ENCODE data around the gene COMT. TPM values are rescaled to one million over a fixed set of nuclear protein-coding genes. Genes with fewer than 3 reads are reported as not detected.

The COMT gene
- total and polyA plus RNA-seq, 2 experiments from 2014 or later: 29.6 to 29.8 TPM

- H4K20me1 ChIP-seq (replicated peaks; ENCODE audit: insufficient read depth): no peaks in the 10 kb centered on the region
- H3K27me3 Mint-ChIP-seq (ENCODE audit: insufficient read depth, low read depth, poor library complexity): peaks cover 9% of the 10 kb centered on the region
- no peak for DNase-seq (ENCODE audit: low spot score)
Measured at GRCh38 chr22:19995611-19996339, 54.2 kb downstream of the COMT start.

GRCh38 chr22:19996694-19997384 is 55.3 kb downstream of the COMT start:
- DNase-seq (ENCODE audit: low spot score) (no peak), ATAC-seq (no peak)
- no peak overlapping the region for H3K4me3 ChIP-seq
- no peaks in the 10 kb centered on the region for H3K36me3 ChIP-seq (ENCODE audit: insufficient read depth)
- Mint-ChIP-seq H3K27me3 (ENCODE audit: insufficient read depth, low read depth, poor library complexity) (peaks cover 9% of the 10 kb centered on the region), H3K4me1 (peaks cover 28% of the 10 kb centered on the region), H3K36me3 (ENCODE audit: low read depth) (no peaks in the 10 kb centered on the region), H3K4me3 (no peak overlapping the region), H3K9me3 (no peaks in the 10 kb centered on the region), H3K27ac (0 out of 2 replicates have a peak overlapping the region, but pooled peaks have one; percentile 70)
- H4K20me1 ChIP-seq (replicated peaks; ENCODE audit: insufficient read depth): no peaks in the 10 kb centered on the region
- H3K27me3 ChIP-seq (ENCODE audit: insufficient read depth): no peaks in the 10 kb centered on the region
- H3K4me2 ChIP-seq: no peak overlapping the region
- H3F3A ChIP-seq (replicated peaks; ENCODE audit: low read depth): no peaks in the 10 kb centered on the region
- H3K79me2 ChIP-seq (replicated peaks; ENCODE audit: insufficient read depth): no peaks in the 10 kb centered on the region
- H3K9me2 ChIP-seq (ENCODE audit: insufficient read depth): no peaks in the 10 kb centered on the region
- H2AFZ ChIP-seq: no peak overlapping the region
- H3K4me1 ChIP-seq (ENCODE audit: insufficient read depth): peaks cover 17% of the 10 kb centered on the region
- no peak overlapping the region for H3K27ac ChIP-seq (ENCODE audit: low read depth)
- TF ChIP-seq ZNF331 (CRISPR knock-in tag; IDR thresholded peaks at IDR 0.05; ENCODE audit: low read depth) (no peak), POLR2AphosphoS5 (IDR thresholded peaks at IDR 0.05; ENCODE audit: low read depth) (no peak), EZH2 (IDR thresholded peaks at IDR 0.05; ENCODE audit: low read depth, unreplicated experiment) (no peak), EZH2phosphoT487 (IDR thresholded peaks at IDR 0.05; ENCODE audit: unreplicated experiment) (no peak), CREB1 (CRISPR knock-in tag; IDR thresholded peaks at IDR 0.05; ENCODE audit: low read depth) (no peak), STAT1 (IDR thresholded peaks at IDR 0.05; ENCODE audit: unreplicated experiment) (no peak), JUNB (IDR thresholded peaks at IDR 0.05; ENCODE audit: unreplicated experiment) (no peak), ETS1 (IDR thresholded peaks at IDR 0.05) (no peak), CTCF (conservative IDR thresholded peaks at IDR 0.05; ENCODE audit: low read depth in 2 of 2) (no peak)
- TF ChIP-seq, protein P1, sequence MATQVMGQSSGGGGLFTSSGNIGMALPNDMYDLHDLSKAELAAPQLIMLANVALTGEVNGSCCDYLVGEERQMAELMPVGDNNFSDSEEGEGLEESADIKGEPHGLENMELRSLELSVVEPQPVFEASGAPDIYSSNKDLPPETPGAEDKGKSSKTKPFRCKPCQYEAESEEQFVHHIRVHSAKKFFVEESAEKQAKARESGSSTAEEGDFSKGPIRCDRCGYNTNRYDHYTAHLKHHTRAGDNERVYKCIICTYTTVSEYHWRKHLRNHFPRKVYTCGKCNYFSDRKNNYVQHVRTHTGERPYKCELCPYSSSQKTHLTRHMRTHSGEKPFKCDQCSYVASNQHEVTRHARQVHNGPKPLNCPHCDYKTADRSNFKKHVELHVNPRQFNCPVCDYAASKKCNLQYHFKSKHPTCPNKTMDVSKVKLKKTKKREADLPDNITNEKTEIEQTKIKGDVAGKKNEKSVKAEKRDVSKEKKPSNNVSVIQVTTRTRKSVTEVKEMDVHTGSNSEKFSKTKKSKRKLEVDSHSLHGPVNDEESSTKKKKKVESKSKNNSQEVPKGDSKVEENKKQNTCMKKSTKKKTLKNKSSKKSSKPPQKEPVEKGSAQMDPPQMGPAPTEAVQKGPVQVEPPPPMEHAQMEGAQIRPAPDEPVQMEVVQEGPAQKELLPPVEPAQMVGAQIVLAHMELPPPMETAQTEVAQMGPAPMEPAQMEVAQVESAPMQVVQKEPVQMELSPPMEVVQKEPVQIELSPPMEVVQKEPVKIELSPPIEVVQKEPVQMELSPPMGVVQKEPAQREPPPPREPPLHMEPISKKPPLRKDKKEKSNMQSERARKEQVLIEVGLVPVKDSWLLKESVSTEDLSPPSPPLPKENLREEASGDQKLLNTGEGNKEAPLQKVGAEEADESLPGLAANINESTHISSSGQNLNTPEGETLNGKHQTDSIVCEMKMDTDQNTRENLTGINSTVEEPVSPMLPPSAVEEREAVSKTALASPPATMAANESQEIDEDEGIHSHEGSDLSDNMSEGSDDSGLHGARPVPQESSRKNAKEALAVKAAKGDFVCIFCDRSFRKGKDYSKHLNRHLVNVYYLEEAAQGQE (IDR thresholded peaks at IDR 0.05; ENCODE audit: unreplicated experiment): no peak

More at GRCh38 chr22:19995611-19996339, 54.2 kb downstream of the COMT start:
- Histone ChIP-seq H3F3A (replicated peaks; ENCODE audit: low read depth) (no peaks in the 10 kb centered on the region), H3K4me1 (ENCODE audit: insufficient read depth) (peaks cover 17% of the 10 kb centered on the region), H3K27ac (ENCODE audit: low read depth) (no peak overlapping the region), H3K4me3 (no peak overlapping the region), H2AFZ (no peak overlapping the region), H3K9me2 (ENCODE audit: insufficient read depth) (no peaks in the 10 kb centered on the region), H3K27me3 (ENCODE audit: insufficient read depth) (no peaks in the 10 kb centered on the region), H3K36me3 (ENCODE audit: insufficient read depth) (no peaks in the 10 kb centered on the region), H3K79me2 (replicated peaks; ENCODE audit: insufficient read depth) (no peaks in the 10 kb centered on the region), H3K4me2 (no peak overlapping the region)
- H3K4me1 Mint-ChIP-seq: peaks cover 21% of the 10 kb centered on the region
- H3K9me3 Mint-ChIP-seq: no peaks in the 10 kb centered on the region
- no peaks in the 10 kb centered on the region for H3K36me3 Mint-ChIP-seq (ENCODE audit: low read depth)
- ATAC-seq: no peak
- no peak overlapping the region for H3K27ac Mint-ChIP-seq
- TF ChIP-seq EZH2 (IDR thresholded peaks at IDR 0.05; ENCODE audit: low read depth, unreplicated experiment) (no peak), JUNB (IDR thresholded peaks at IDR 0.05; ENCODE audit: unreplicated experiment) (no peak), EZH2phosphoT487 (IDR thresholded peaks at IDR 0.05; ENCODE audit: unreplicated experiment) (no peak)
- H3K4me3 Mint-ChIP-seq: no peak overlapping the region

Measured in GM23338 (cell line).